Heart right ventricle (tissue), 16 donors: ENCODE measurements around the gene P2RY8. TPM values are rescaled to one million over a fixed set of nuclear protein-coding genes. Genes with fewer than 3 reads are reported as not detected.

Experiments
- ATAC-seq, 8 donors: fragments of 200-7000 bp; cut with Tn5 transposase; one replicate each; pipeline ENCODE4 v1.9.1; 2020; ENCODE audit warnings: mild to moderate bottlenecking in 8 of 8, moderate library complexity in 8 of 8, moderate number of reproducible peaks in 1 of 8
- DNase-seq, 2 donors: peaks; one replicate each; pipeline ENCODE4 v3.0.0-alpha.2; 2020
- H3K27ac ChIP-seq, 10 donors: fragments of 200-600 bp; sonication (generic) in 2 of 10; one replicate each; pipeline versions ENCODE4 v1.5.0 to v1.8.0; 2020 to 2022; ENCODE audit warnings: mild to moderate bottlenecking in 3 of 10
- H3K27me3 ChIP-seq, 7 donors: fragments of 200-600 bp; one replicate each; pipeline ENCODE4 v1.8.0; 2021 to 2022; ENCODE audit warnings: mild to moderate bottlenecking in 2 of 7
- H3K36me3 ChIP-seq, 9 donors: fragments of 200-600 bp; sonication (generic) in 1 of 9; one replicate each; pipeline versions ENCODE4 v1.5.0 to v1.8.0; 2020 to 2022; ENCODE audit warnings: mild to moderate bottlenecking in 2 of 9
- H3K4me1 ChIP-seq, 9 donors: fragments of 200-600 bp; sonication (generic) in 1 of 9; one replicate each; pipeline versions ENCODE4 v1.5.0 to v1.8.0; 2020 to 2022; ENCODE audit warnings: mild to moderate bottlenecking in 4 of 9
- H3K4me3 ChIP-seq, 10 donors: fragments of 200-600 bp; sonication (generic) in 2 of 10; one replicate each; pipeline versions ENCODE4 v1.5.0 to v1.8.0; 2020 to 2022; ENCODE audit warnings: mild to moderate bottlenecking in 7 of 10, moderate library complexity in 2 of 10
- H3K9me3 ChIP-seq, 11 donors: fragments of 200-600 bp in 10 of 11; sonication (generic) in 2 of 11; one replicate each; pipeline versions ENCODE4 v1.5.0 to v1.8.0; 2013 to 2022; ENCODE audit warnings: mild to moderate bottlenecking in 2 of 11, control low read depth in 1 of 11, moderate library complexity in 1 of 11
- WGBS, 2 donors: extraction: QIAGEN DNeasy Blood & Tissue Kit; methylation state at CpG; one replicate each; pipeline ENCODE4 v1.1.7; 2013; ENCODE audit warnings: inconsistent platforms in 1 of 2; 5-methylcytosine and 5-hydroxymethylcytosine counted together
- intact Hi-C, 10 donors: fragments of 100-400 bp; cut with DNase I; formaldehyde crosslinking; loops; one replicate each; pipeline versions ENCODE4 v1.11.1 to v1.14.2; 2022
- polyA plus RNA-seq, 2 donors: library from polyadenylated mRNA; stranded (reverse); fragments of 200-250 nt; gene quantifications; one replicate each; pipeline ENCODE4 v1.2.3, GENCODE V29; 2013
- total RNA-seq, 10 donors: library from RNA; stranded (reverse); fragmentation: NEBNext Ultra II Directional in 3 of 10; extraction: Animal tissue kit (Norgen Biotek cat#: 25700) in 3 of 10; gene quantifications; one replicate each; pipeline versions ENCODE4 v1.2.1 to v1.2.4, GENCODE V29; 2021 to 2023
- TF ChIP-seq, protein P1 (sequence below), 9 donors: fragments of 200-600 bp; sonication (generic) in 2 of 9; IDR thresholded peaks; one replicate each; pipeline versions ENCODE4 v1.5.0 to v1.8.0; 2021 to 2022; ENCODE audit warnings: antibody characterized with exemption in 9 of 9, mild to moderate bottlenecking in 5 of 9, moderate library complexity in 1 of 9
- donor health status: Arrhythmogenic right ventricular cardiomyopathy.
- donor health status: ischemic (EF 13 %, LVEDD 7.1; RV severe dilation, severe dysfunction).
- donor health status: healthy with polysubstance abuse.
- donor health status: DM: no; HTN: yes; CAD: no.
- donor health status: DM: no; HTN: no; CAD: no.
- donor health status: ischemic (EF 25% LVEDD 6.9; RV normal size, moderate dysfunction).
- donor health status: ischemic (EF 25% LVEDD 5.7; RV mildly dilated, moderate dysfunction).
- donor health status: healthy.
- donor health status: DM: yes; HTN: yes; CAD: no.
- donor health status: Ischemic cardiomyopathy.
- donor health status: ischemic (EF 35%, LVEDD 5.7; RV mildly dilated, moderate dysfunction).
- donor health status: nonischemic (EF 11% LVEDD 7.7; RV severe dilation, severe dysfunction).
- donor health status: DM: yes; HTN: yes; CAD: no.
- donor health status: PGD.
- donor health status: ischemic (EF 29% LVEDD 5.4; RV normal size, mild dysfunction).
- donor health status: nonischemic (EF 23%, LVEDD 6.1; RV moderate dilation, normal function).

The P2RY8 gene
- total and polyA plus RNA-seq, 12 donors = 1.0 to 6.7 (median 4.0) TPM

DNA sequence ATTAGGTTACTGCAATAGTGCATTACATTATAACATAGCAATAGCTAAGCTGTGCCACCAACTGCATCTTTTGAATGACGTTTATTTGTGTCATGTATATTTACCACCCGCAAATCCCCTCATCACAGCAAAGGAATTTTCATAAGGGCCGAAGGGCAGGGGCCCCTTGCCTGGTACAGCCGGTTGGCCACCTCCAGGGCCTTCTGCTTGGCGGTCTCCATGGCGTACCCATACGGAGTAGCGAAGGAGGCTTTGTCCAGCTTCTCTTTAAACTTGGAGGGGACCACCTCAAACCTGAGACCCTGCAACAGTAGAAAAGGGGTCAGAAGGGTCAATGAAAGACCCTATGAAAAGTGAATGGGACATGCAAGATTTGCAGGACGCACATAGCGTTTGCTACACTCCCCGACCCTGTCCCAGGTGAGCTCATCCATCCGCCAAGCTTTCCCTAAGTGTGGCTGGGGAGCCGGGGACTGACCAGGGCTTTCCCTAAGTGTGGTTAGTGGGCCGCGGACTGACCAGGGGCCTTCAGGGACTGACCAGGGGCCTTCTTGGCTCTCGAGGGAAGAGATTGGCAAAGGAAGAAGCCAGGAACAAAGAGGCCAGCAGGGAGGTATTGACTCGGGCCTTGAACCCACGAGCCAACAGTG lies 94.8 kb downstream of the P2RY8 start:
- ATAC-seq = peak in 1 of 8 donors; percentile 45
- H3K27ac ChIP-seq = no peak overlapping the region
- TF ChIP-seq, protein P1, sequence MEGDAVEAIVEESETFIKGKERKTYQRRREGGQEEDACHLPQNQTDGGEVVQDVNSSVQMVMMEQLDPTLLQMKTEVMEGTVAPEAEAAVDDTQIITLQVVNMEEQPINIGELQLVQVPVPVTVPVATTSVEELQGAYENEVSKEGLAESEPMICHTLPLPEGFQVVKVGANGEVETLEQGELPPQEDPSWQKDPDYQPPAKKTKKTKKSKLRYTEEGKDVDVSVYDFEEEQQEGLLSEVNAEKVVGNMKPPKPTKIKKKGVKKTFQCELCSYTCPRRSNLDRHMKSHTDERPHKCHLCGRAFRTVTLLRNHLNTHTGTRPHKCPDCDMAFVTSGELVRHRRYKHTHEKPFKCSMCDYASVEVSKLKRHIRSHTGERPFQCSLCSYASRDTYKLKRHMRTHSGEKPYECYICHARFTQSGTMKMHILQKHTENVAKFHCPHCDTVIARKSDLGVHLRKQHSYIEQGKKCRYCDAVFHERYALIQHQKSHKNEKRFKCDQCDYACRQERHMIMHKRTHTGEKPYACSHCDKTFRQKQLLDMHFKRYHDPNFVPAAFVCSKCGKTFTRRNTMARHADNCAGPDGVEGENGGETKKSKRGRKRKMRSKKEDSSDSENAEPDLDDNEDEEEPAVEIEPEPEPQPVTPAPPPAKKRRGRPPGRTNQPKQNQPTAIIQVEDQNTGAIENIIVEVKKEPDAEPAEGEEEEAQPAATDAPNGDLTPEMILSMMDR (IDR thresholded peaks at IDR 0.05) = no peak
- intact Hi-C loops = loop anchor here in 1 of 10 donors (10.0 kb wide), 1 partner anchor 47 kb away; the partner anchor contains the start of gene SLC25A6
- DNase-seq = no peak
- H3K4me3 ChIP-seq = no peak overlapping the region
- no peaks in the 10 kb centered on the region for H3K4me1 ChIP-seq
- H3K36me3 ChIP-seq = peaks cover 0 to 57% (median 11%) of the 10 kb centered on the region in 9 donors
- H3K9me3 ChIP-seq = peaks cover 0 to 8% (median 0%) of the 10 kb centered on the region in 11 donors
- no peaks in the 10 kb centered on the region for H3K27me3 ChIP-seq
- WGBS, 2 donors = 97 to 98% methylated on average over 18 of the region's 18 CpGs

DNA sequence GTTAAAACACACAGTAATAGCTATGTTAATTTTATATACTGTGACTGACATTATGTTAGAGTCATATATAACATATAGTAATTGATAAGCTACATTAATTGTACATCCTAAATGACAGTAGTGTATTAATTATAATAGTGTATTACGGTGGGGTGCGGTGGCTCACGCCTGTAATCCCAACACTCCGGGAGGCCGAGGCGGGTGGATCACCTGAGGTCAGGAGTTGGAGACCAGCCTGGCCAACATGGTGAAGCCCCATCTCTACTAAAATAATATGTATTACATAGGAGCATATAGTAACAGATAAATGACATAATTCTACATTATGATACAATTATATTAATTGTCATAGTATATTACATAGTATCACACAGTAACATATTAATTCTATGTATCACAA lies 96.5 kb downstream of the P2RY8 start:
- DNase-seq = no peak
- H3K4me3 ChIP-seq = no peak overlapping the region
- H3K36me3 ChIP-seq = peaks cover 0 to 72% (median 15%) of the 10 kb centered on the region in 9 donors
- no peaks in the 10 kb centered on the region for H3K4me1 ChIP-seq
- peaks cover 0 to 8% (median 0%) of the 10 kb centered on the region in 11 donors for H3K9me3 ChIP-seq
- ATAC-seq = no peak
- H3K27ac ChIP-seq = no peak overlapping the region
- H3K27me3 ChIP-seq = no peaks in the 10 kb centered on the region
- intact Hi-C loops = loop anchor here in 1 of 10 donors (10.0 kb wide), 1 partner anchor 46 kb away; the partner anchor contains the start of gene SLC25A6
- 97 to 98% methylated on average over 6 of the region's 6 CpGs for WGBS, 2 donors
- TF ChIP-seq, protein P1 (IDR thresholded peaks at IDR 0.05) = no peak

DNA sequence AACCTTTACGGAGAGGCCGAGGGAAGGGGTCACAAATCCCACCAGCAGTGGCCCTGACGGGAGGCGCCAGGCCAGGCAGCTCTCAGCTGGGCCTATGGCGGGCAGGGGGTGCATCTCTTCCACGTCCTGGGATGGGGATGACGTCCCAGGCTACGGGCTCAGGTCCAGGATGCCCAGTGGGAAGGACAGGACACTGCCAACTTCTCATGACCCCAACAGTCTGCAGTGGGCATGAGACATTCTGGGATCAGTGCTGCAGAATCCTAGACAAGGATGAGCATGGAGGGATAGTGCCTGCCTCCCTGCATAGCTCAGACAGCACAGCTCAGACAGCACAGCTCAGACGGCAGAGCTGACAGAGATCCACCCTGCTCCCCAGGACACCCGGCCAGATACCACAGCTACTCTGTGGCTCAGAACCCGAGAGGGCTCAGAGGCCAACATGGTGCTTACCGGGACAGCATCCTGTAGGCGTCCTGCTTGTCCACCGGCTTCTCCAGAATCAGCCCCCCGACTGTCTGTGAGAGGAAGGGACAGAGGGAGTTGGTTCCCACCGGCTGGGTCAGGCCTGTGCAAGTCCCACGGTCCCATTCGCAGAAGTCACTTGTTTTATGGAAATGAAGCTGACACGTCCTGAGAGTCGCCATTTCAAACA lies 101.6 kb downstream of the P2RY8 start:
- intact Hi-C loops = no loop called here
- peak in 3 of 8 donors; percentile 15 to 32 (median 25) for ATAC-seq
- Histone ChIP-seq H3K36me3 (peaks cover 0 to 76% (median 13%) of the 10 kb centered on the region in 9 donors), H3K9me3 (no peaks in the 10 kb centered on the region), H3K4me3 (no peak overlapping the region), H3K27me3 (no peaks in the 10 kb centered on the region), H3K27ac (no peak overlapping the region), H3K4me1 (no peaks in the 10 kb centered on the region)
- DNase-seq = no peak
- WGBS, 2 donors = 96 to 97% methylated on average over 20 of the region's 20 CpGs
- TF ChIP-seq, protein P1 (IDR thresholded peaks at IDR 0.05) = no peak

DNA sequence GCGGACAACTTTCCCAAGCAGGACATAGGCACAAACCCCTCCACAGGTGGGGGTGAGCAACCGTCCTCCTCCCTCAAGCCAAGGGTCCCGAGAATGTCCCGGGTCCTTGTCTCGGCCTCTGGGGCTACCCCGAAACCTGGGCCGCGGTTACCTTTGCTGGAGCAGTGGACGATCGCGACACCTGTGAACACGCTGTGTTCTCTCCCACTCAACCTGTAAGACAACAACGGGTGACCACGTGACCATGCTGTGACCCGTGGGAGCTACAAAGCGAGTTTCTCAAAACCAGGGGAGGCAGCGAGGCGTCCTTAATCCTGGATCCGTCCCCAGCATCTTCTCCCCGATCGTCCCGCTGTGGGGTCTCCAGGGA lies 102.1 kb downstream of the P2RY8 start:
- Histone ChIP-seq H3K27ac (no peak overlapping the region), H3K4me3 (no peak overlapping the region), H3K4me1 (no peaks in the 10 kb centered on the region), H3K36me3 (peaks cover 0 to 76% (median 13%) of the 10 kb centered on the region in 9 donors), H3K27me3 (no peaks in the 10 kb centered on the region), H3K9me3 (no peaks in the 10 kb centered on the region)
- intact Hi-C loops = no loop called here
- TF ChIP-seq, protein P1 (IDR thresholded peaks at IDR 0.05) = no peak
- DNase-seq (no peak), ATAC-seq (no peak)
- 98% methylated on average over 22 of the region's 22 CpGs for WGBS, 2 donors
